ENCODE measurements around the gene ARHGEF33.

Gene ARHGEF33

DNA sequence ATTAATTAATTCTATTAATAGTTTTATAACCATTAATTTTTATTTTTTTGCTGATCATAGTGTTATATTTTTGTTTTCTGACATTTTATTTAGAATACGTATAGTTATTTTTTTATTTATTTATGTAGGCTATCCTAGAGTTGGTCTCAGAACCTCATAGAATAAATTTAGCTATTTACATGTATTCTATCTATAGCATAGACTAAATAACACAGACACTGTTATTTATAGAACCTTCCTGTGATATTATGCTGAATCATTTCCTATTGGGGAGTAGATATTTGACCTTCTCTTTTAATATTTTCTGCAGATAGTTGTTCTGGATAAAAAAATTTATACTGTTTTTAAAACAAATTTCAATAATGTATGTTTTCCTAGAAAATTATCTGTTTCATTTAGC, 20.2 kb downstream of the ARHGEF33 start:
- no peak overlapping the region for H3K27ac ChIP-seq
- no peak for TF ChIP-seq CTCF (conservative IDR thresholded peaks at IDR 0.05)

GRCh38 chr2:38911191-38911590, 21.5 kb downstream of the ARHGEF33 start:
- H3K27ac ChIP-seq = no peak overlapping the region
- TF ChIP-seq CTCF (conservative IDR thresholded peaks at IDR 0.05) = no peak

DNA sequence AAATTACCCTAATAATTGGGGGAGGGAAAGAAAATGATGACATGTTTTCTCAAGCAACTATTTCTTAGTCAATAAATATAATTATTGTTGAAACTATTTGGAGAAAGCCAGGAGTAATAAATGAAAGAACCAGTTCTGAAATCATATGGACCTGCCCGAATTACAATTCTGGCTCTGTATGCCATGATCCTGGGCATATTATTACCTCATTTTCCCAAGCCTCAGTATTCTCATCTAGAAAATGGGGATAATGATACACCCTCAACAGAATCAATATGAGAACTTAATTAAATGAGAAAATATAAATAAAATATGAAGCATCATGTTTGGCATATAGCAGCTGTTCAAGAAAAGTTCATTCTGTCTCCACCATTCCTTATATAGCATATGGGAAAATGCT, 22.9 kb downstream of the ARHGEF33 start:
- no peak for TF ChIP-seq CTCF (conservative IDR thresholded peaks at IDR 0.05)
- H3K27ac ChIP-seq = no peak overlapping the region

- H3K27ac ChIP-seq = no peak overlapping the region
- TF ChIP-seq CTCF (conservative IDR thresholded peaks at IDR 0.05) = no peak
These were observed 32.7 kb downstream of the ARHGEF33 start for GRCh38 chr2:38922389-38922788.

- no peak overlapping the region for H3K27ac ChIP-seq
- no peak for TF ChIP-seq CTCF (conservative IDR thresholded peaks at IDR 0.05)
These were observed 33.2 kb downstream of the ARHGEF33 start for GRCh38 chr2:38922902-38923301.

- H3K27ac ChIP-seq = no peak overlapping the region
- TF ChIP-seq CTCF (conservative IDR thresholded peaks at IDR 0.05) = no peak
These were observed 36.3 kb downstream of the ARHGEF33 start for GRCh38 chr2:38925982-38926381.

GRCh38 chr2:38930600-38930999, 40.9 kb downstream of the ARHGEF33 start:
- H3K27ac ChIP-seq = no peak overlapping the region
- TF ChIP-seq CTCF (conservative IDR thresholded peaks at IDR 0.05) = no peak

DNA sequence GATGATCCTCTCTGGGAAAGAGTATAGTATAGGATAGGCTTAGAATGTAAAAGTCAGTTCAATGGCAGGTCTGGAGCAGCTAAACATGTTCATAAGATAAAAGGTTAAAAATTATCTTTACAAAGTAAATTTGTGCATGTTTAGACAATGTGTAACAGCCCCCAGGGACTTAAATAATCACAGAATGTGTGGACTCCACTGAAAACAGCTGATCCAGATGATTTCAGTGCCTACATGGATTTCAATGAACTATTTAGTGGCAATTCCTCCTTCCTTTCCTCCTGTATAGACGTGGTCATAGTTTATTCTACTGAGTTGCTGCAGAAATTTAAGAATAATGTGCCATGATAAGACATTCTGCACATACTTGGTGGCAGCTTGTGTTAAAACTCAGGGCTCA, 42.9 kb downstream of the ARHGEF33 start:
- TF ChIP-seq CTCF (conservative IDR thresholded peaks at IDR 0.05) = no peak

More for the DNA sequence above, 42.9 kb downstream of the ARHGEF33 start:
- no peak overlapping the region for H3K27ac ChIP-seq
